Measurements from ENCODE around the gene CLK2.

DNA sequence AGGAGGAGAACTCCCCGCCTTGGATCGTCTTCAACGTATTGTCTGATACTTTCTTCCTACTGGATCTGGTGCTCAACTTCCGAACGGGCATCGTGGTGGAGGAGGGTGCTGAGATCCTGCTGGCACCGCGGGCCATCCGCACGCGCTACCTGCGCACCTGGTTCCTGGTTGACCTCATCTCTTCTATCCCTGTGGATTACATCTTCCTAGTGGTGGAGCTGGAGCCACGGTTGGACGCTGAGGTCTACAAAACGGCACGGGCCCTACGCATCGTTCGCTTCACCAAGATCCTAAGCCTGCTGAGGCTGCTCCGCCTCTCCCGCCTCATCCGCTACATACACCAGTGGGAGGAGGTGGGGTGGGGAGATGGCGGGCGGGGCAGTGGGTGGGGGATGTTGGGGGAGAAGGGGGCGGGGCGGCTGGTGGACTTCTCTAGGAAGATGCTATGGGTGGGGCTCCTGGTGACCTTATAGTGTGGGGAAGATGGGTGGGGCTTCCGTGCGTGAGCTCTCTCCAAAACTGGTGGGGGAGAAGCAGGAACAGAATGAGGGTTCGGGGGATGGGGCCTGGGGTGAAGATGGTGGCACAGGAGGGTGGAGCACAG is 9.3 kb upstream of the CLK2 start:
- TF ChIP-seq, protein P1, sequence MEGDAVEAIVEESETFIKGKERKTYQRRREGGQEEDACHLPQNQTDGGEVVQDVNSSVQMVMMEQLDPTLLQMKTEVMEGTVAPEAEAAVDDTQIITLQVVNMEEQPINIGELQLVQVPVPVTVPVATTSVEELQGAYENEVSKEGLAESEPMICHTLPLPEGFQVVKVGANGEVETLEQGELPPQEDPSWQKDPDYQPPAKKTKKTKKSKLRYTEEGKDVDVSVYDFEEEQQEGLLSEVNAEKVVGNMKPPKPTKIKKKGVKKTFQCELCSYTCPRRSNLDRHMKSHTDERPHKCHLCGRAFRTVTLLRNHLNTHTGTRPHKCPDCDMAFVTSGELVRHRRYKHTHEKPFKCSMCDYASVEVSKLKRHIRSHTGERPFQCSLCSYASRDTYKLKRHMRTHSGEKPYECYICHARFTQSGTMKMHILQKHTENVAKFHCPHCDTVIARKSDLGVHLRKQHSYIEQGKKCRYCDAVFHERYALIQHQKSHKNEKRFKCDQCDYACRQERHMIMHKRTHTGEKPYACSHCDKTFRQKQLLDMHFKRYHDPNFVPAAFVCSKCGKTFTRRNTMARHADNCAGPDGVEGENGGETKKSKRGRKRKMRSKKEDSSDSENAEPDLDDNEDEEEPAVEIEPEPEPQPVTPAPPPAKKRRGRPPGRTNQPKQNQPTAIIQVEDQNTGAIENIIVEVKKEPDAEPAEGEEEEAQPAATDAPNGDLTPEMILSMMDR (conservative IDR thresholded peaks at IDR 0.05), result no peak
- TF ChIP-seq EZH2 (IDR thresholded peaks at IDR 0.05; ENCODE audit: low read depth), result no peak
